Superior temporal gyrus (tissue), 1 donor: ENCODE data around the gene POLR2I.
"Not testable (repeated sequence)": the region's sequence is repeated elsewhere in the genome, so short reads cannot be mapped to it uniquely, and the experiment has no call there.

ENCODE experiments used
- DNase-seq: peaks from one replicate; pipeline ENCODE4 v3.0.0-alpha.2; 2016; ENCODE audit errors: extremely low spot score

The POLR2I gene

GRCh38 chr19:36101550-36102327 is 12.9 kb downstream of the POLR2I start:
- DNase-seq = no peak

DNA sequence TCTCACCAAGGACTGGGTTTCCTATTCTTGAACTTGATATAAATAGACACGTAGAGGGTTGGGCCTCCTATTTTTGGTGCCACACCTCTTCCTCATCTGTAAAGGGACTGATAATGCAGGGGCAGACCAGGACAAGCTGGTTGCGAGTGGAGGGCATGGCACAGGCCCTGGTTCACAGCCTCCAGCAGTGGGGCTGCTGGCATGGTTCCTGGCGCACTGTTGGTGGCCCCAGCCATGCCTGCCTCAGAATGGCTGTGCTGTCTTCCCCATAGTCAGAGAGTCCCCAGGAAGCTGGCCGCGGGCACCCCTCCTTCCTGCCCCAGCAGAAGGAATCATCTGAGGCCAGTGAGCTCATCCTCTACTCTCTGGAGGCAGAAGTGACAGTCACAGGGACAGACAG is 14.2 kb downstream of the POLR2I start:
- DNase-seq = no peak

DNA sequence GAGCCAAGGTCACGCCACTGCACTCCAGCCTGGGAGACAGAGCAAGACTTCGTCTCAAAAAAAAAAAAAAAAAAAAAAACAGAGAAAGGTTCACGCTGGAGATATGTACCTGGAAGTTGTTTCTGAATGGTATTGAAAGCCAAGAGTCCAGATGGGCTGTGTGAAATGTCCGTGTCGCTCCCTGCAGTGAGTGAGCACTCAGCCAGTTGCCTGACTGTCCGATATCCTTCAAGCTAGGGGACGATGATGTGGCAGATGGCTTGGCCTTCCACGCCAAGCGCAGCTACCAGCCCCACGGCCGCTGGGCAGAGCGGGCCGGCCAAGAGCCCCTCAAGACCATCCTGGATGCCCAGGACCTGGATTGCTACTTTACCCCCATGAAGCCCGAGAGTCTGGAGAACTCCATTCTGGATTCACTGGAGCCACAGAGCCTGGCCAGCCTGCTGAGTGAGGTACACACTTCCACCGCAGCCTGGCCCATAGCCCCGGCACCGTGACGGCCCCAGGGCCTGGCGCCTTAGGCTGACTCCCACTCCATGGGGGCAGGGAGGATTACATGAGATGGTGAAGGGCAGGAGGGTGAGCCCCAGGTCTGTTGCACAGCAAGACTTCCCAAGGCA is 15.4 kb downstream of the POLR2I start:
- DNase-seq = no peak

DNA sequence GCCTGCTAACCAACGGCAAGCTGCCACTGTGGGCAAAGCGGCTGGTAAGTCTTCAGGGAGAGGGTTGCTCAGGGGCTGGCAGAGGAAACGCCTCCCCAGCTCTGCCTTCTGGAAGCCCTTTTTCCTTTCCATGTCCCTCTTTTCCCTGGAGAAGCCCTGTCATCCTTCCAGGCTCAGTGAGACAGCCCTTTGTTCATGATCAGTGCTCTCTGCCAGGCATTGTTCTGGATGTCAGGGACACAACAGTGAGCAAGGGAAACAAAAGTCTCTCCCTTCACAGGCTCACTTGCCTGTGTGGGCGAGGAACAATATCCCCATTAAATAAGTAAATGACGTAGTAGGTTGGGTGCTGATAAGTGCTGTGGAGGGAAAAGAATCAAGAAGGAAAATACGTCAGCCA is 17.6 kb downstream of the POLR2I start:
- peak; percentile 97 for DNase-seq

DNA sequence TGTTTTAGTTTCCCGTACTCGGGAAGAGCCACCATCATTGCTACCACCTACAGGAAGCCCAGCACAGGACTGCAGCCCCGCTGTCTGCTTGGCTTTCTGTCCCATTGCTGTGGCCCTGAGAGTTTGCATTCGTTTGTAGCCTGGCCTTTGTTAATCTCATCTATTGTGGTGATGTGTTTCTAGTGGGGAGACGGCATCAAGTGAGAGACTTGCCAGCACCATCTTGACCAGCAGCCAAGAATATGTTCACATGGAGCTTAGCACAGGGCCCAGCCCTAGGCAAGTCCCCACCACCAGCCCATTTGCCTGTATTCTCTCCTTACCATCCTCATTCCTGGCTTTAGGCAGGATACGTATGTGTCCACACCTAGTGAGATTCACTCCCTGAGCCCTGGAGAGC is 21.0 kb downstream of the POLR2I start:
- peak; percentile 82 for DNase-seq

- no peak for DNase-seq
Observed at GRCh38 chr19:36093146-36093662, 21.5 kb downstream of the POLR2I start.

DNA sequence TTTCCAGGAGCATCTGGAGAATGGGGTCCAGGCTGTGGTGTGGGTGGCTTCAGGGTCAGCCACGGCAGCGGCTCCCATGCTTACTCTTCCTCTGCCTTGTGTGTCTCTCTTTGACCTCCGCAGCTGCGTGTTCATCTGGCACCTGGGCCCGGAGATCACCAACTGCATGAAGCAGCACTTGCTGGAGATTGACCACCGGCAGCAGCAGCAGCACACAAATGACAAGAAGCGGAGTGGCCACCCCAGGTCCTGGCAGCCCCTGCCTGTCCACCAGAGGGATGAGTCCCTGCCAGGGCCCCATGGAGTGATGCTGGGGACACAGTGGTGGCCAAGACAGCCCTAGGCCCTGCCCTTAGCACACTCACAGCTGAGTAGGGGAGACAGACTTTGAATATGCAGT is 22.1 kb downstream of the POLR2I start:
- no peak for DNase-seq

DNA sequence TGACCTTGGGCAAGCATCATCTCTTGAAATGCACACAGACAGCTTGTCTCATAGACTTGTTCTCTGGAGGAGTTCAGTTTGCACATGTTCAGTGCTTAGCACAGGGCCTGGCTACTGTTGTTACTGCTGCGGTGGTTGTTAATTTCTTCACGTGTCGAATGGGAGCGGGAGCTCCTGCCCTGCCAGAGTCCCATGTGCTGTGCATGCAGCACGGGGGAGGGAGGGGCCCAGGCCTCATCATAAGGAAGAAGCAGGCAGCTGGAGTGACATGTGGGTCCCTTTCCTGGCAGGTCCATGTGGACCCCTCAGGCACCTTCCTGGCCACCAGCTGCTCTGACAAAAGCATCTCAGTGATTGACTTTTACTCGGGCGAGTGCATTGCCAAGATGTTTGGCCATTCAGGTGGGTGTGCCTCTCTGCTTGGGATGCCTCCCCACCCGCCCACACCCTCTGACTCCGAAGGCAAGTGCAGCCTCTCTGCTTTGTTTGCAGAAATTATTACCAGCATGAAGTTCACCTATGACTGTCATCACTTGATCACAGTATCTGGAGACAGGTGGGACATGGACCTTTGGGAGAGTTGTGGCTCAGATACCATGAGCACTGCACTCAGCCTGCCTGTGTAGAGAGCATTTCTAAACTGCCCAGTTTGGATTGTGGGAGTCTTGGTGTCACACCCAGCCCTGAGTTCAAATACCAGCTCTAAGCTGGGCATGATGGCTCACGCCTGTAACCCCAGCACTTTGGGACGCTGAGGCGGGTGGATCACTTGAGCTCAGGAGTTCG is 23.6 kb downstream of the POLR2I start:
- DNase-seq = no peak

DNA sequence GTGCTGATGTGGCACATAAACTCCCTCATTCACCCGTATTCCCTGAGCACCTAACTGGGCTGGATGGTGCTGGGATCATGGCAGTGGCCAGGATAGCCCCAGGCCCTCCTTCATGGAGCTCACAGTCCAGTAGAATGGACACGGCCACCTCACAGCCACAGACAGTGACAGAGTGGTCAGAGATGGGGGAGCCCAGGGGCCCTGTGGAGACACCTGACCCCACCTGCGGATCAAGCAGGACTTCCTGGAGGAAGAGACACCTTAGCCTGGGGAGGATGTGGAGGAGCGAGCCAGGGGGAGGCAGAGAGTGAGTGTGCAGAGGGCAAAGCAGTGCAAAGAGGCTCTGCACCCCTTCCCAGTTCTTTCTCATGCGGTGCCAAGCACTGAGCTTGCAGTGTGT is 24.8 kb downstream of the POLR2I start:
- no peak for DNase-seq

- DNase-seq = no peak
Observed at GRCh38 chr19:36086326-36086725, 28.3 kb downstream of the POLR2I start.

DNA sequence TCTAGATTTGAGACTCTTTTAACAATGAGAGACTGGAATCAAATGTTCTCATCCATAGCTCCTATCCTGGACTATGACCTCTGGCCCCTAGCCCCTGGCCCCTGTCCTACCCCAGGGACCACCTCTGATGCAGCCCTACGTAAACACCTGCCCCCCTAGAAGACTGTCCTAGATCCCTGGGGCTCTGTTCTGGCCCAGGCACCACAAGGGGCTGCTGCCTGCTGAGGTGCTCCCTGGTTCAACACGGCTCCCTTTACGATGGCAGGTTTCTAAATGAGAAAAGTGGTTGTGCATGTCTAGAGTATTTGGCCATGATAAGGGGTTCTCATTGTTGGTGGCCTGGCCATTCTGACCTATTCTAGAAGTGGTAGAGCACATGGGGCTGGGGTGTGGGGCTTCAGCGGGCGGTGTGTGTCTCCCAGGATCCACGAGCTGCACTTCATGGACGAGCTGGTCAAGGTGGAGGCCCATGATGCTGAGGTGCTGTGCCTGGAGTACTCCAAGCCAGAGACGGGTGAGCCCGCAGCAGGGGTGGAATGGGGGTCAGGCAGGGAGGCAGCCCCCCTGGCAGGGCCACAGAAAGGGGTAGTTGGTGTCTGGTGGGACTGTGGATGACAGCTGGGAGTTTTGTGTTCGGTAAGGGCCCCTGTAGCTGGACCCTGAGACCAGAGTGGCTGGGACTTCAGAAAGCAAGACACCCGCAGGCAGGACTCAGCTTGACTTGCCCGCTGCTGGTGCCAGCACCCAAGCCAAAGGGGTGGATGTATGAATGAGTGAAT is 30.3 kb downstream of the POLR2I start:
- DNase-seq = no peak

DNA sequence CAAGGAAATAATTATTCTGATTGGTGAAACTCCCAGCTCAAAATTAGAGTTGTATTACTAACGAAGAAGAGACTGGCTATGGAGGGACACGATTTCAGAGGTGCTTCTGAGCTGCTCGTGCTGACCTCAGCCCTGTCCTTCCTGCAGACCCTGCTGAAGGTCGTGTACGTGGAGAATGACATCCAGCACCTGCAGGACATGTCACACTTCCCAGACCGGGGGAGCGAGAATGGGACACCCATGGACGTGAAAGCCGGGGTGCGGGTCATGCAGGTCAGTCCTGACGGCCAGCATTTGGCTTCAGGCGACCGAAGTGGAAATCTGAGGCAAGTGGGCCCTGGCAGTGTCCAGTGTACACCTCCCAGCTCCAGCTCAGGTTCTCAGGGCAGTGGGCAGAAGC is 31.8 kb downstream of the POLR2I start:
- no peak for DNase-seq

DNA sequence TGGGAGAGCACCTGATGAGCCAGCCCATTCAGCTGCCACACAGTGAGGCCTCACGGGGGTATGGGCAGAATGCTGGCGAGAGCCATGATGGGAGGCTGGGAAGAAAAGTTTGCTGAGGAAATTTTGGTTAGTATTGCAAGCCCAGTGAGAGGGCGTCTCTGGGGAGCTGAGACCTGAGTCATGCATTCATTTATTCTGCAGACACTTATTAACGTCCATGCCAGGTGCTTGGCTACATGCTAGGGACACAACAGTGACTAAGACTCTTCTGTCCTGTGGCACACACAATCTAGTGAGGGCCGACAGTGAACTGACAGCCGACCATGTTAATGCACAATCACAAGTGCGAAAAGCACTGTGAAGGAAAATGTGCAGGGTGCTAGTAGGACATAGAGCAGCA is 32.8 kb downstream of the POLR2I start:
- DNase-seq = no peak

DNA sequence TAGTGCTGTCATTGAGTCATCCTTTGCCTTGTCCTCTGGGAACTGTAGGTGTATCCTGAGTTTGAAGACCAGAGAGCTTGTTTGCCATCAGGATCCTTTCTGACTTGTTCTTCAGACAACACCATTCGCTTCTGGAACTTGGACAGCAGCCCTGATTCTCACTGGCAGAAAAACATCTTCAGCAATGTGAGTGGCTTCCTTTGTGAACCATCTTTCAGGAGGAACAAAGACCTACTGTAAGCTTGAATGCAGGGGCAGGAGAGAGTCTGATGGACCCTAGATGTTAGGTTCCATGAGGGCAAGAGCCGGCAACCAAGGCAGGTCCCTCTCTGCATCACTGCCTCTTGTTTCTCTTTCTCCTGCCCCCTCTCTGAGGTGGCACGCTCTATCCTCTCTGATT is 33.3 kb downstream of the POLR2I start:
- peak; percentile 96 for DNase-seq

GRCh38 chr19:36079389-36079945 is 35.2 kb downstream of the POLR2I start:
- no peak for DNase-seq

- no peak for DNase-seq
Observed at GRCh38 chr19:36073121-36073876, 41.4 kb downstream of the POLR2I start.

GRCh38 chr19:36072081-36072480 is 42.6 kb downstream of the POLR2I start:
- no peak for DNase-seq

DNA sequence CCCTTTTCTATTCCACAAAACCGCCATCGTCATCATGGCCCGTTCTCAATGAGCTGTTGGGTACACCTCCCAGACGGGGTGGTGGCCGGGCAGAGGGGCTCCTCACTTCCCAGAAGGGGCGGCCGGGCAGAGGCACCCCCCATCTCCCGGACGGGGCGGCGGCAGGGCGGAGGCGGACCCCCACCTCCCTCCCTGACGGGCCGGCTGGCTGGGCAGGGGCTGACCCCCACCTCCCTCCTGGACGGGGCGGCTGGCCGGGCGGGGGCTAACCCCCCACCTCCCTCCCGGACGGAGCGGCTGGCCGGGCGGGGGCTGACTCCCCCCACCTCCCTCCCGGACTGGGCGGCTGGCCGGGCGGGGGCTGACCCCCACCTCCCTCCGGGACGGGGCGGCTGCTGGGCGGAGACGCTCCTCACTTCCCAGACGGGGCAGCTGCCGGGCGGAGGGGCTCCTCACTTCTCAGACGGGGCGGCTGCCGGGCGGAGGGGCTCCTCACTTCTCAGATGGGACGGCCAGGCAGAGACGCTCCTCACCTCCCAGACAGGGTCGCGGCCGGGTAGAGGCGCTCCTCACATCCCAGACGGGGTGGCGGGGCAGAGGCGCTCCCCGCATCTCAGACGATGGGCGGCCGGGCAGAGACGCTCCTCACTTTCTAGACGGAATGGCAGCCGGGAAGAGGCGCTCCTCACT is 45.7 kb downstream of the POLR2I start:
- DNase-seq = not testable (repeated sequence)

GRCh38 chr19:36067681-36068080 is 47.0 kb downstream of the POLR2I start:
- no peak for DNase-seq

- DNase-seq = no peak
Observed at GRCh38 chr19:36064826-36065225, 49.8 kb downstream of the POLR2I start.
